Trophoblast cell (in vitro differentiated cells and primary cell): ENCODE results near the gene MSANTD1.
A peak's percentile ranks its signal among the peaks of the same experiment; 100 is the strongest.

Source experiments
- DNase-seq, 2 donors: peaks; one replicate each; pipeline ENCODE4 v3.0.0-alpha.2; 2016
- H2AFZ ChIP-seq: 2 replicates; pipeline ENCODE4 v1.6.1; 2013; ENCODE audit warnings: low read length, moderate library complexity, mild to moderate bottlenecking; ENCODE audit not compliant: insufficient read depth, poor library complexity
- H2AK5ac ChIP-seq: 2 replicates; pipeline ENCODE4 v1.6.1; 2013; ENCODE audit warnings: mild to moderate bottlenecking, low read length
- H2BK120ac ChIP-seq: 2 replicates; pipeline ENCODE4 v1.6.1; 2013; ENCODE audit warnings: low read length, mild to moderate bottlenecking, moderate library complexity; ENCODE audit not compliant: insufficient read depth, poor library complexity
- H2BK12ac ChIP-seq: 2 replicates; pipeline ENCODE4 v1.6.1; 2013; ENCODE audit warnings: mild to moderate bottlenecking, low read length, moderate library complexity
- H2BK5ac ChIP-seq: 2 replicates; pipeline ENCODE4 v1.6.1; 2013; ENCODE audit warnings: low read length, low read depth, moderate library complexity, mild to moderate bottlenecking; ENCODE audit not compliant: poor library complexity
- H3K14ac ChIP-seq: 2 replicates; pipeline ENCODE4 v1.6.1; 2013; ENCODE audit warnings: mild to moderate bottlenecking, low read length
- H3K18ac ChIP-seq: 2 replicates; pipeline ENCODE4 v1.6.1; 2013; ENCODE audit warnings: mild to moderate bottlenecking, low read length
- H3K23ac ChIP-seq: 2 replicates; pipeline ENCODE4 v1.6.1; 2013; ENCODE audit warnings: low read length
- H3K27ac ChIP-seq: 2 replicates; pipeline ENCODE4 v1.5.1; 2013; ENCODE audit warnings: low read depth, mild to moderate bottlenecking, inconsistent platforms, low read length, moderate library complexity
- H3K27me3 ChIP-seq: 2 replicates; pipeline ENCODE4 v1.6.1; 2013; ENCODE audit warnings: inconsistent platforms, mild to moderate bottlenecking, low read length, moderate library complexity; ENCODE audit not compliant: insufficient read depth
- H3K36me3 ChIP-seq, 2 experiments: 1 replicate in 1 of 2; 2 replicates in 1 of 2; pipeline ENCODE4 v1.6.1; 2013; ENCODE audit warnings: low read length in 2 of 2, mild to moderate bottlenecking in 2 of 2, moderate library complexity in 1 of 2; ENCODE audit not compliant: insufficient read depth in 2 of 2, control insufficient read depth in 1 of 2
- H3K4ac ChIP-seq: 2 replicates; pipeline ENCODE4 v1.6.1; 2013; ENCODE audit warnings: low read depth, mild to moderate bottlenecking, low read length, moderate library complexity
- H3K4me1 ChIP-seq, 2 experiments: 1 replicate in 1 of 2; 2 replicates in 1 of 2; pipeline ENCODE4 v1.6.1; 2013; ENCODE audit warnings: low read length in 2 of 2, mild to moderate bottlenecking in 2 of 2, moderate library complexity in 1 of 2; ENCODE audit not compliant: insufficient read depth in 2 of 2, control insufficient read depth in 1 of 2
- H3K4me2 ChIP-seq: 2 replicates; pipeline ENCODE4 v1.6.1; 2013; ENCODE audit warnings: inconsistent platforms, mild to moderate bottlenecking, low read length, moderate library complexity
- H3K4me3 ChIP-seq: 2 replicates; pipeline ENCODE4 v1.5.1; 2013; ENCODE audit warnings: mild to moderate bottlenecking, low read depth, low read length, inconsistent platforms
- H3K79me1 ChIP-seq: one replicate; pipeline ENCODE4 v1.6.1; 2013; ENCODE audit warnings: low read length
- H3K79me2 ChIP-seq: 2 replicates; pipeline ENCODE4 v1.6.1; 2013; ENCODE audit warnings: low read length, mild to moderate bottlenecking; ENCODE audit not compliant: control insufficient read depth, insufficient read depth, poor library complexity
- H3K9ac ChIP-seq: 2 replicates; pipeline ENCODE4 v1.6.1; 2013; ENCODE audit warnings: mild to moderate bottlenecking, low read length
- H3K9me3 ChIP-seq: 2 replicates; pipeline ENCODE4 v1.6.1; 2013; ENCODE audit warnings: low read depth, mild to moderate bottlenecking, control low read depth, inconsistent platforms, low read length; ENCODE audit not compliant: insufficient read depth
- H4K12ac ChIP-seq: 2 replicates; pipeline ENCODE4 v1.6.1; 2013; ENCODE audit warnings: low read depth, mild to moderate bottlenecking, low read length, moderate library complexity
- H4K8ac ChIP-seq: 2 replicates; pipeline ENCODE4 v1.6.1; 2013; ENCODE audit warnings: low read depth, mild to moderate bottlenecking, low read length, moderate library complexity
- H4K91ac ChIP-seq: one replicate; pipeline ENCODE4 v1.6.1; 2013; ENCODE audit warnings: low read depth, mild to moderate bottlenecking, low read length, moderate library complexity
- WGBS: extraction: QIAGEN DNeasy Blood & Tissue Kit; methylation state at CpG from one replicate; pipeline ENCODE4 v1.1.7; 2013; ENCODE audit warnings: missing lambda C conversion rate; ENCODE audit not compliant: insufficient read length, insufficient coverage; ENCODE audit errors: extremely low coverage; 5-methylcytosine and 5-hydroxymethylcytosine counted together

The MSANTD1 gene

GRCh38 chr4:3227878-3228675, 20.9 kb upstream of the MSANTD1 start:
- H2BK12ac ChIP-seq: no peak overlapping the region
- no peak for DNase-seq

GRCh38 chr4:3228881-3229280, 20.1 kb upstream of the MSANTD1 start:
- Histone ChIP-seq H4K12ac (no peak overlapping the region), H3K4ac (no peak overlapping the region), H3K9me3 (peaks cover 8% of the 10 kb centered on the region), H2BK120ac (no peak overlapping the region), H2BK5ac (no peak overlapping the region), H2AFZ (no peak overlapping the region), H3K79me2 (no peaks in the 10 kb centered on the region), H3K18ac (no peak overlapping the region), H3K4me2 (no peak overlapping the region), H3K27me3 (no peaks in the 10 kb centered on the region), H2AK5ac (no peak overlapping the region), H4K91ac (no peak overlapping the region), H3K9ac (no peak overlapping the region), H4K8ac (no peak overlapping the region), H3K4me3 (peak overlapping the region; percentile 51), H3K14ac (no peak overlapping the region), H3K36me3 (peaks cover 75 to 85% of the 10 kb centered on the region in 2 experiments), H3K23ac (no peak overlapping the region), H3K4me1 (no peaks in the 10 kb centered on the region), H2BK12ac (no peak overlapping the region), H3K27ac (no peak overlapping the region), H3K79me1 (no peaks in the 10 kb centered on the region)
- DNase-seq: no peak
- no CpG with 5 or more reads among the region's 13 CpGs for WGBS

More at GRCh38 chr4:3227878-3228675, 20.9 kb upstream of the MSANTD1 start:
- no peak overlapping the region for H3K4me3 ChIP-seq
- H4K91ac ChIP-seq: no peak overlapping the region
- H3K18ac ChIP-seq: no peak overlapping the region
- peaks cover 73 to 84% of the 10 kb centered on the region in 2 experiments for H3K36me3 ChIP-seq
- H2BK120ac ChIP-seq: no peak overlapping the region
- no peak overlapping the region for H2BK5ac ChIP-seq
- no peaks in the 10 kb centered on the region for H3K27me3 ChIP-seq
- H4K8ac ChIP-seq: no peak overlapping the region
- whole genome bisulfite sequencing: no CpG with 5 or more reads among the region's 23 CpGs
- peaks cover 8% of the 10 kb centered on the region for H3K9me3 ChIP-seq
- H3K14ac ChIP-seq: no peak overlapping the region
- H2AK5ac ChIP-seq: no peak overlapping the region
- H3K4ac ChIP-seq: no peak overlapping the region
- no peaks in the 10 kb centered on the region for H3K4me1 ChIP-seq
- H4K12ac ChIP-seq: no peak overlapping the region
- no peak overlapping the region for H3K23ac ChIP-seq
- H3K27ac ChIP-seq: no peak overlapping the region
- H3K79me1 ChIP-seq: no peaks in the 10 kb centered on the region
- no peak overlapping the region for H3K9ac ChIP-seq
- no peak overlapping the region for H2AFZ ChIP-seq
- H3K4me2 ChIP-seq: no peak overlapping the region
- H3K79me2 ChIP-seq: no peaks in the 10 kb centered on the region

- H2BK5ac ChIP-seq: no peak overlapping the region
- H3K4me2 ChIP-seq: no peak overlapping the region
- H3K4me3 ChIP-seq: peak overlapping the region; percentile 51
- H4K91ac ChIP-seq: no peak overlapping the region
- no peak overlapping the region for H3K18ac ChIP-seq
- DNase-seq: no peak
- no peaks in the 10 kb centered on the region for H3K27me3 ChIP-seq
- no peaks in the 10 kb centered on the region for H3K79me1 ChIP-seq
- H3K4me1 ChIP-seq: no peaks in the 10 kb centered on the region
- H4K8ac ChIP-seq: no peak overlapping the region
- no peak overlapping the region for H2BK12ac ChIP-seq
- H3K4ac ChIP-seq: no peak overlapping the region
- no peak overlapping the region for H2BK120ac ChIP-seq
- no peak overlapping the region for H2AFZ ChIP-seq
- H3K14ac ChIP-seq: no peak overlapping the region
- H3K23ac ChIP-seq: no peak overlapping the region
- H2AK5ac ChIP-seq: no peak overlapping the region
- H3K9ac ChIP-seq: no peak overlapping the region
- no peak overlapping the region for H3K27ac ChIP-seq
- H3K9me3 ChIP-seq: peaks cover 8% of the 10 kb centered on the region
- no CpG with 5 or more reads among the region's 9 CpGs for WGBS
- no peaks in the 10 kb centered on the region for H3K79me2 ChIP-seq
- H3K36me3 ChIP-seq: peaks cover 75 to 85% of the 10 kb centered on the region in 2 experiments
- H4K12ac ChIP-seq: no peak overlapping the region
Observed at GRCh38 chr4:3229328-3229727, 19.6 kb upstream of the MSANTD1 start.

- H3K4ac ChIP-seq: no peak overlapping the region
- H3K14ac ChIP-seq: no peak overlapping the region
- H3K27ac ChIP-seq: no peak overlapping the region
- no CpG with 5 or more reads among the region's 17 CpGs for WGBS
- H3K36me3 ChIP-seq: peaks cover 77 to 86% of the 10 kb centered on the region in 2 experiments
- H3K4me3 ChIP-seq: no peak overlapping the region
- H3K79me1 ChIP-seq: no peaks in the 10 kb centered on the region
- H2AK5ac ChIP-seq: no peak overlapping the region
- H3K79me2 ChIP-seq: no peaks in the 10 kb centered on the region
- H2AFZ ChIP-seq: no peak overlapping the region
- H2BK12ac ChIP-seq: no peak overlapping the region
- H4K91ac ChIP-seq: no peak overlapping the region
- H4K8ac ChIP-seq: no peak overlapping the region
- no peak overlapping the region for H4K12ac ChIP-seq
- no peak overlapping the region for H3K9ac ChIP-seq
- no peaks in the 10 kb centered on the region for H3K4me1 ChIP-seq
- no peak overlapping the region for H3K4me2 ChIP-seq
- no peak overlapping the region for H2BK120ac ChIP-seq
- no peaks in the 10 kb centered on the region for H3K27me3 ChIP-seq
- no peak overlapping the region for H3K18ac ChIP-seq
- no peak for DNase-seq
- H3K23ac ChIP-seq: no peak overlapping the region
- peaks cover 8% of the 10 kb centered on the region for H3K9me3 ChIP-seq
- H2BK5ac ChIP-seq: no peak overlapping the region
Observed at GRCh38 chr4:3229964-3230363, 19.0 kb upstream of the MSANTD1 start.
